OCI-LY1 (cell line): Measurements from ENCODE around the gene CNEP1R1.

ENCODE experiments used
- EZH2 ChIP-seq: fragments of 200-600 bp; sonication (generic), shearing (Covaris generic); IDR thresholded peaks from 2 replicates; pipeline ENCODE4 v1.8.0; 2017; ENCODE audit warnings: borderline replicate concordance, mixed run types, mild to moderate bottlenecking, antibody characterized with exemption, low read length, moderate library complexity, mixed read lengths
- TF ChIP-seq, protein P1 (sequence below): fragments of 200-600 bp; sonication (generic), shearing (Covaris generic); IDR thresholded peaks from 2 replicates; pipeline ENCODE4 v1.5.1; 2017; ENCODE audit warnings: mild to moderate bottlenecking, antibody characterized with exemption, low read length, moderate library complexity, mixed read lengths

DNA sequence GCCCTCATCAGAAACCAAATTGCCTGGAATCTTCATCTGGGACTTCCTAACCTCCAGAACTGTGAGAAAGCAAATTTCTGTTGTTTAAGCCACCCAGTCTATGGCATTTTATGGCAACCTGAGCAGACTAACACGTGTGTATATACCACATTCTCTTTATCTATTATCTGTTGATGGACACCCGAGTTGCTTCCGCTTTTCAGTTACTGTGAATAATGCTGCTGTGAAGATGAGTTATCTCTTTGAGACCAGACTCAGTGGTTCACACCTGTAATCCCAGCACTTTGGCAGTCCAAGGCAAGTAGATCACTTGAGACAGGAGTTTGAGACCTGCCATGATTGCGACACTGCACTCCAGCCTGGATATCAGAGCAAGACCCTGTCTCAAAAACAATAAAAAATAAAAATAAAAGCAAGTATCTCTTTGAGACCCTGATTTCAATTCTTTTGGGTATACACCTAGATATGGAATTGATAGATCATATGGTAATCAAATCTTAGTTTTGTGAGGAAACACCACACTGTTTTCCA is 27.2 kb upstream of the CNEP1R1 start:
- TF ChIP-seq, protein P1, sequence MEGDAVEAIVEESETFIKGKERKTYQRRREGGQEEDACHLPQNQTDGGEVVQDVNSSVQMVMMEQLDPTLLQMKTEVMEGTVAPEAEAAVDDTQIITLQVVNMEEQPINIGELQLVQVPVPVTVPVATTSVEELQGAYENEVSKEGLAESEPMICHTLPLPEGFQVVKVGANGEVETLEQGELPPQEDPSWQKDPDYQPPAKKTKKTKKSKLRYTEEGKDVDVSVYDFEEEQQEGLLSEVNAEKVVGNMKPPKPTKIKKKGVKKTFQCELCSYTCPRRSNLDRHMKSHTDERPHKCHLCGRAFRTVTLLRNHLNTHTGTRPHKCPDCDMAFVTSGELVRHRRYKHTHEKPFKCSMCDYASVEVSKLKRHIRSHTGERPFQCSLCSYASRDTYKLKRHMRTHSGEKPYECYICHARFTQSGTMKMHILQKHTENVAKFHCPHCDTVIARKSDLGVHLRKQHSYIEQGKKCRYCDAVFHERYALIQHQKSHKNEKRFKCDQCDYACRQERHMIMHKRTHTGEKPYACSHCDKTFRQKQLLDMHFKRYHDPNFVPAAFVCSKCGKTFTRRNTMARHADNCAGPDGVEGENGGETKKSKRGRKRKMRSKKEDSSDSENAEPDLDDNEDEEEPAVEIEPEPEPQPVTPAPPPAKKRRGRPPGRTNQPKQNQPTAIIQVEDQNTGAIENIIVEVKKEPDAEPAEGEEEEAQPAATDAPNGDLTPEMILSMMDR, result no peak
- no peak for TF ChIP-seq EZH2
